Fibroblast of skin of right biceps (primary cell): ENCODE measurements around the gene RBMS3.

Experiments used
- DNase-seq: peaks from one replicate; pipeline ENCODE4 v3.0.0-alpha.2; 2013

RBMS3 gene

GRCh38 chr3:29537889-29538609 is 257.2 kb downstream of the RBMS3 start:
- DNase-seq = peak; percentile 34

GRCh38 chr3:29538610-29538958 is 257.7 kb downstream of the RBMS3 start:
- DNase-seq = no peak

- no peak for DNase-seq
These were observed 259.7 kb downstream of the RBMS3 start for GRCh38 chr3:29540544-29540943.

- no peak for DNase-seq
These were observed 264.0 kb downstream of the RBMS3 start for GRCh38 chr3:29544701-29545363.

GRCh38 chr3:29545615-29546014 is 264.7 kb downstream of the RBMS3 start:
- DNase-seq = no peak

GRCh38 chr3:29552051-29552450 is 271.2 kb downstream of the RBMS3 start:
- peak; percentile 34 for DNase-seq

- no peak for DNase-seq
These were observed 273.7 kb downstream of the RBMS3 start for GRCh38 chr3:29554566-29554965.

GRCh38 chr3:29555590-29555989 is 274.7 kb downstream of the RBMS3 start:
- DNase-seq = peak; percentile 43

GRCh38 chr3:29557186-29557585 is 276.3 kb downstream of the RBMS3 start:
- no peak for DNase-seq

- DNase-seq = no peak
These were observed 277.0 kb downstream of the RBMS3 start for GRCh38 chr3:29557825-29558224.

- DNase-seq = no peak
These were observed 279.0 kb downstream of the RBMS3 start for GRCh38 chr3:29559741-29560465.

GRCh38 chr3:29561651-29562149 is 280.8 kb downstream of the RBMS3 start:
- no peak for DNase-seq

GRCh38 chr3:29565236-29565635 is 284.4 kb downstream of the RBMS3 start:
- DNase-seq = no peak

- DNase-seq = no peak
These were observed 286.6 kb downstream of the RBMS3 start for GRCh38 chr3:29567501-29567900.

GRCh38 chr3:29568355-29568754 is 287.5 kb downstream of the RBMS3 start:
- DNase-seq = no peak

GRCh38 chr3:29576181-29576580 is 295.3 kb downstream of the RBMS3 start:
- DNase-seq = no peak

GRCh38 chr3:29576675-29577074 is 295.8 kb downstream of the RBMS3 start:
- no peak for DNase-seq

GRCh38 chr3:29577250-29577649 is 296.4 kb downstream of the RBMS3 start:
- no peak for DNase-seq

- peak; percentile 56 for DNase-seq
These were observed 300.4 kb downstream of the RBMS3 start for GRCh38 chr3:29581311-29581710.

GRCh38 chr3:29582273-29582672 is 301.4 kb downstream of the RBMS3 start:
- DNase-seq = no peak

- no peak for DNase-seq
These were observed 303.0 kb downstream of the RBMS3 start for GRCh38 chr3:29583861-29584260.

GRCh38 chr3:29585368-29585767 is 304.5 kb downstream of the RBMS3 start:
- no peak for DNase-seq

- DNase-seq = no peak
These were observed 306.5 kb downstream of the RBMS3 start for GRCh38 chr3:29587340-29587739.

GRCh38 chr3:29590012-29590411 is 309.1 kb downstream of the RBMS3 start:
- no peak for DNase-seq
